NCI-H2081 (cell line): ENCODE measurements around the gene WDR37.
"Not testable (repeated sequence)": the region's sequence is repeated elsewhere in the genome, so short reads cannot be mapped to it uniquely, and the experiment has no call there.

Experiments used
- DNase-seq, 2 experiments: peaks; one replicate each; lab custom pipeline; 2025; lab: John Stamatoyannopoulos, UW

WDR37 gene

DNA sequence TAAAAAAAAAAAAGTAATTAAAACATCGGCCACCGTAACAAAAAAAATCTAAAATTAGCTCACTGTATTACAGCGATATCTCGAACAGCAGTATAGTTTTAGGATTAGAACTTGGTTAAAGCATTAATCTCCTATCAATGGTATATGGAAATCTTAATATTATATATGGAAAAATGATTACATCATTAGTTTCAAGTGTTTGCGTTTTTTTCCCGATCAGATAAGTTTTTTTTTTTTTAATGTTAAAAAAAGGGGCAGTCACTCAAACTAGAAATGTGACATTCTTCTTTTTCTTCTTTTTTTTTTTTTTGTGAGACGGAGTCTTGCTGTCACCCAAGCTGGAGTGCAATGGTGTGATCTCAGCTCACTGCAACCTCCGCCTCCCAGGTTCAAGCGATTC, 14.7 kb upstream of the WDR37 start:
- no peak for DNase-seq

- DNase-seq, result no peak
These were observed 12.6 kb upstream of the WDR37 start for GRCh38 chr10:1043532-1043995.

DNA sequence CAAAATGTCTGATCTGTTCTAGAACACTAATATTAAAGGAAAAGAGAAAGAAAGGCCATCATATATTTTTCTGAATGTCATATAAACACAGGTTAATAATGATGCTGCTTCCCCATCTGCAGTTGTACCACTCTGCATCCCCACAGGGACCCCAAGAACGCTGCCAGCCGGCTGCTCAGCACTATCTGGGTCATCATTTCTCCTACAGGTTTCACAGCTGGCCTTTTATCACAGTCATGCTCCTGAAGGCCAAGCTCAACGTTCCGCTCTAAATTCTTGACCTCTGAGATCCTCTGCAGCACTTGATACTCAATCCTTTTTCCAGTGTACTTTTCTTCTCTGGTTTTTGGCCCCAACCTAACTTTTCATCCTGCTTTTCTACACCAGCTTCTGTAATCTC, 12.0 kb upstream of the WDR37 start:
- no peak for DNase-seq

DNA sequence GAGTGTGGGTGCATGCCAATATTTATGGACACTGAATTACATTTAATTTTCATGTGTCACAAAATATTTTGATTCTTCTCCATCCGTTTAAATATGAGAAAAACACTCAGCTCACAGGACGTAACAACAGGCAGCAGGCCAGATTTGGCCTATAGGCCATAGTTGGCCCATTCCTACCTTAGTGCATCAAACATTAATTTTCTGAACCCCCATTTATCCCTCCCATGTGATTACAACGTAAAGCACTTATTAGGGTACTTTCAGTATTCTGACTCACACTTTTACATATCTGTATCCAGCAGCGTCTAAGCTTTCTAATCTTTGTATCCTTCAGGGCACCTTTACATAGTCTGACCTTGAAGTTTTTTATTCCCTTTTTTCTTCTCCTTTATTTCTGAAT, 11.2 kb upstream of the WDR37 start:
- no peak for DNase-seq

DNA sequence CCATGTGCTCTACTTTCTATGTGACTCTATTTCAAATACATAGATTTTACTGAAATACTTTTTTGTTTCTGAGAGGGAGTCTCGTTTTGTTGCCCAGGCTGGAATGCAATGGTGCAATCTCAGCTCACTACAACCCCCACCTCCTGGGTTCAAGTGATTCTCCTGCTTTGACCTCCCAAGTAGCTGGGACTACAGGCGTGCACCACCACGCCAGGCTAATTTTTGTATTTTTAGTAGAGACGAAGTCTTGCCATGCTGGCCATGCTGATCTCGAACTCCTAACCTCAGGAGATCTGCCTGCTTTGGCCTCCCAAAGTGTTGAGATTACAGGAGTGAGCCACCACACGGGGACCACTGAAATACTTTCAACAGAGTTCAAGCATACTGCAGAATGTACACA, 10.8 kb upstream of the WDR37 start:
- DNase-seq, result no peak

GRCh38 chr10:1047937-1048336, 8.2 kb upstream of the WDR37 start:
- DNase-seq, result no peak

DNA sequence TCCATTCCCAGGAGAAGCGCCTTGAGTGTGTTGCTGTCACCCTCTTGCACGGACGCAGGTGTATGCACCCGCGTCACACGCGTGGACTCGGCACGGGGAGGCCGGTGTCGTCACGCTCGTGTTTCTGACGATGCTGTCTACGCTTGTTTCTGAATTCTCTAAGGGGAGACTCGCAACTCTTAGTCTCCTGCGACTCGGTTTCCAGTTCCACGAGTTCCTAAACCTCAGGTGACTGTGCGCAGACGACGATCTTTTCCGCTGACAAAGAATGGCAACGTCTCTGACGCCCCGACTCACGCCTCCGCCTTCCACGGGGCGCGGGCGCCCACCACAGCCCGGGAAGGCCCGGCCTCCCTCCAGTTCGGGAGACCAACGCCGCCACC, 7.8 kb upstream of the WDR37 start:
- no peak for DNase-seq

- DNase-seq, result peak; percentile 97 to 98
These were observed 7.3 kb upstream of the WDR37 start, which contains the start of gene IDI1 for GRCh38 chr10:1048732-1049424. IDI1 (minus strand) TSS chr10:1049119; CDS start chr10:1049003, 116 bp downstream.

GRCh38 chr10:1049425-1049958, 6.7 kb upstream of the WDR37 start:
- DNase-seq, result no peak

DNA sequence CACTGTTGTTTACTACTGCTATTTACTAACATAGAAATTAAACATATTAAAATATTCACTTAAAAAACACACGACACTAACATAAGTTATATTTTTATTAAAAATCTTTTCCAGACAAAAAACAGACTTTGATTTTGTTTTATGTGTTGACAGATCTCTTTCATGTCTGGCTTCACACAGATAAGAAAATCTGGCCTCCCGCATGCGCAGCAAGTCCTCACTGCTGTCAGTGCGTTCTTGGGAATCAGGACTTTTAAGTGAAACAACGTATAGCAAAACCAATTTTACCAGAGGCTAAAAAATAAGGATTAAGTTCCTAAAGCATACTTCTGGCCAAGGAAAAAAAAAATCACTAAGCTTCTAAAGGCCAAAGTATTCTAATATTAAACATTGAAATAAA, 6.0 kb upstream of the WDR37 start:
- DNase-seq, result no peak

DNA sequence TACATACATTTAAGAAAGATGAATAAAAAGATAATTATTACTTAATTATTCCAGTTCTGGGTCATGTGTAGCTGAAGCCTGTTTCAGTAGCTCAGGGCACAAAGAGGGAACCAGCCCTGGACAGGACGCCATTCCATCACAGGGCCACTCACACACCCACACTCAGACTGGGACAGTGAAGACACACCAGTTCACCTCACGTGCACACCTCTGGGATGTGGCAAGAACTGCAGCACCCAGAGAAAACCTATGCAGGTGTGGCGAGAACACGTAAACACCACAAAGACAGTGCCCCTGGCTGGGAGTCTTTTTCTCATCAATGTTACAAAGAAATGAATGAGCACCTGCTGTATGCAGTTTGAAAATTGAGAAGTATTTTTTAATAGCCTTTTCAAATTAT, 5.6 kb upstream of the WDR37 start:
- DNase-seq, result peak in 1 of 2 experiments; percentile 8

DNA sequence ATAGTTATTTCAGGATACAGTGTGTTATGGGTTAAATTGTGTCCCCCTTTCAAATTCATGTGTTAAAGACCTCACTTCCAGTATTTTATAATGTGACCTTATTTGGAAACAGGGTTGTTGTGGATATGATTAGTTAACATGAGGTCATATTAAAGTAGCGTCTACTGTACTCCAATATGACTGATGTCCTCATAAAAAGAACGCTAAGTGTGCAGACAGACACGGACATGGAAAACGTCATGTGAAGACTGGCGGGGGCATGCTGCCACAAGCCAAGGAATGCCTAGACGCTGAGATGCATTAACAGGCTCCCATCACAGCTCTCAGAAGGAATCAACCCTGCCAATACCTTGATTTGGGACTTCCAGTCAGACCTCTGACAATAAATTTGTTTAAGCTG, 1.5 kb upstream of the WDR37 start:
- DNase-seq, result no peak

- DNase-seq, result no peak
These were observed 997 bp downstream of the WDR37 start for GRCh38 chr10:1057106-1057657.

DNA sequence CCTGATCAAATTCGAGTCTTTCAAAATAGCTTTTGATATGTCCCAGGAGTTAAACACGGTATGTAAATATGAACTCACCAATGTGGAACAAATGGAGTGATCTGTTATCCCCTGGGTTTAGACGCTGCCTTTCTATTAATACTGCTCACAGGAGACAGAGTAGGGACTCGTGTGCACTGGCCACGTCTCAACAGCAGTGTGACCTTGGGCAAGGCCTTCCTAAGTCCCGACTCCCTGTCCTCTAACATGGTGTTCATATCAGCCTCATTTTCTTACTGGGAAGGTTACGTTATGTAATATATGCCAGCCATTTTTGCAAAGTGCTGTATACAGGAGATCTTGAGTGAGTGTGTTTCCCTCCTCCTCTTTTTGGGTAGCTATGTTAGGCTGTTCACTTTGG, 1.8 kb downstream of the WDR37 start:
- DNase-seq, result no peak

DNA sequence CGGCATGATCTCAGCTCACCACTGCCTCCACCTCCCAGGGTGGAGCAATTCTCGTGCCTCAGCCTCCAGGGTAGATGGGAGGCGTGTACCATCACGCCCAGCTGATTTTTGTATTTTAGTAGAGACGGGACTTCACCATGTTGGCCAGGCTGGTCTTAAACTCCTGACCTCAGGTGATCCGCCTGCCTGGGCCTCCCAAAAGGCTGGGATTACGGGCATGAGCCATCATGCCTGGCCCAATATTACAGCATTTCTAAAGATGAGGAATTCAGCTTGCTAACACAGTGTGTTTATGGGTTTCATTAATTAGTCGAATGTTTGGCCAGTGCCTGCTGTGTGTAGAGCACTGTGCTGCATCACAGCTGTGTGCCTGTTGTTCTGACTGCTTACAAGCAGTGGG, 3.7 kb downstream of the WDR37 start:
- peak in 1 of 2 experiments; percentile 14 for DNase-seq

- DNase-seq, result no peak
These were observed 6.0 kb downstream of the WDR37 start for GRCh38 chr10:1061930-1062774.

GRCh38 chr10:1063232-1063865, 7.2 kb downstream of the WDR37 start:
- DNase-seq, result no peak

DNA sequence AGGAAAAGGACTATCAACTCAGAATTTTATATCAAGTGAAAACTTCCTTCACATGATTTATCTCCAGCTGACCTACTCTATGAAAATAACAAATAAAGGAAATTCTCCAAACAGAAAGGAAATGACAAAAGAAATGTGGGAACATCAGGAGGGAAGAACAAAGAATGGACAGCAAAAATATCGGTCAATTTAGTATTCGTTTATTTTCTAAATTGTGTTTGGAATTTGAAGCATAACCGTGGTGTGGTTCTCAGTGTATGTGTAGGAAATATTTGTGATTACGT, 8.7 kb downstream of the WDR37 start:
- DNase-seq, result no peak

DNA sequence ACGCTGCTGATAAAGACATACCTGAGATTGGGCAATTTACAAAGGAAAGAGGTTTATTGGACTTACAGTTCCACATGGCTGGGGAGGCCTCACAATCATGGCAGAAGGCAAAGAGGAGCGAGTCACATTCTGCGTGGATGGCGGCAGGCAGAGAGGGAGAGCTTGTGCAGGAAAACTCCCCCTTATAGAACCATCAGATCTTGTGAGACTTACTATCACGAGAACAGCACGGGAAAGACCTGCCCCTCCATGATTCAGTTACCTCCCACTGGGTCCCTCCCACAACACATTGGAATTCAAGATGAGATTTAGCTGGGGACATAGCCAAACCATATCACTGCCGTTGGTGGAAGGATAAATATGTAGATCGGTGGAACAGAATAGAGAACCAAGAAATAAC, 10.5 kb downstream of the WDR37 start:
- DNase-seq, result not testable (repeated sequence)

- DNase-seq, result no peak
These were observed 12.5 kb downstream of the WDR37 start for GRCh38 chr10:1068380-1069361.

- no peak for DNase-seq
These were observed 14.7 kb downstream of the WDR37 start for GRCh38 chr10:1070919-1071318.
